Inferior parietal cortex (tissue), 1 donor: ENCODE results near the gene RNF5.
"Not testable (repeated sequence)": the region's sequence is repeated elsewhere in the genome, so short reads cannot be mapped to it uniquely, and the experiment has no call there.

Experiments used
- DNase-seq: peaks from one replicate; pipeline ENCODE4 v3.0.0-alpha.2; 2016; ENCODE audit errors: extremely low spot score

RNF5 gene

GRCh38 chr6:32204268-32204715 is 26.1 kb downstream of the RNF5 start:
- no peak for DNase-seq

DNA sequence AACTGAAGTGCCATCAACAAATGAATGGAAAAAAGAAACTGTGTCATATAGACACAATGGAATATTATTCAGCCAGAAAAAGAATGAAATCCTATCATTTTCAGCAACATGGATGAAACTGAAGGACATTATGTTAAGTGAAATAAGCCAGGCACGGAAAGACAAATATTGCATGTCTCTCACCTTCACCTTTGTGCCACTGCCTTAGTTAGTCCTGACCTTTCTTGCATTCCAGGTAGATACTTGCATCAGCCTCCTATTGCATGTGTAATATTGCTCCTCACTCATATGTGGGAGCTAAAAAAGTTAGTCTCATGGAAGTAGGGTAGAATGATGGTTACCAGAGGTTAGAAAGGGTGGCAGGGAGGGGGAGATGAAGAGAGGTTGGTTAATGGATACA is 30.8 kb downstream of the RNF5 start:
- DNase-seq: no peak

DNA sequence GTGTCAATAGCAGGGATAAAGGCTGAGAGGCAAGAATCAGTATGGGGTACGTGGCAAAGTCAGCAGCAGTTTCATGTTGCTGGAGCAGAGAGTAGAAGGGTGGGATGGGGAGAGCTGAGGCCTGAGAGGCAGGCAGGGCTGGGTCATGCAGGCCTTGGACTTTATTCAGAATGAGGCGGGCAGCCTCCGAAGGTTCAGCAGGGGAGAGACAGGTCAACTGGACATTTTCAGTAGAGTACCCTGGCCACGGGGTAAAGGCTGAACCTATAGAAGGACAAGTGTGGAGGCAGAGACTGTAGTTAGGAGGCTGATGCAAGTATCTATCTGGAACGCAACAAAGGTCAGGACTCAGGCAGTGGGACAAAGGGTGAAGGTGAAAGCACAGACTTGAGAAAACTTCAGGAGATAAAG is 32.0 kb downstream of the RNF5 start:
- DNase-seq: no peak

- DNase-seq: not testable (repeated sequence)
Observed at GRCh38 chr6:32211432-32211831, 33.2 kb downstream of the RNF5 start.

- no peak for DNase-seq
Observed at GRCh38 chr6:32212076-32212760, 34.0 kb downstream of the RNF5 start.

DNA sequence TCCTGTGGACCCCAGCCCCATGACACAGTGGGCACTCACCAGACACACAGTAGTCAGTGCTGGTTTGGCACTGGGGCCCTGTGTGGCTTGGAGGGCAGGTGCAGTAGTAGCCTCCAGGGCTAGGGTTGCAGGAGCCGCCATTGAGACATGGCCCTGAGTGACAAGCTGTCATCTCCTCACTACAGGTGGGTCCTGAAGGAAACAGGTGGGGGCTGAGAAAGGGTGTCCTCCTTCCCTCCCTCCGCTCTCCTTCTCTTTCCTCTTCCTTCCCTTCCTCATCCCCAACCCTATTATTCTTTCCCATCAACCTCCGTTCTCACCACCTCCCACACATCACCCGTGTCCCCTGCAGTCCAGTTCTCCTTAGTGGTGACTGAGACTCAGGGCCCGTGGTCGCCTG is 35.4 kb downstream of the RNF5 start:
- no peak for DNase-seq

DNA sequence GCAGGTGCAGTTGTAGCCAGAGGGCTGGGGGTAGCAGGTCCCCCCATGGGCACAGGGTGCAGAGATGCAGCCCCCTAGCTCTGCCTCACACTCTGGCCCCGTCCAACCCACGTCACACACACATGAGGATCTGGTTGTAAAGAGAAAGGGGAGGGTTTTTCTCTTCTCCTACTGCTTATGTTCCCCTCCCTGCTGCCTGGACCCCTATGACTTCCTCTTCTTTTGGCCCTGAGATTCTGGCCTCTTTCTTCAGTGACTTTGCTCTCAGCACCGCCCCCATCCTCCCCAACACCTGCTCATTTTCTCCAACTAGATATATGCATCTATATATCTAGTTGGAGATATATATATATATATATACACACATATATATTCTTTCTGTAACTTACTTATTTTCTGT is 35.9 kb downstream of the RNF5 start:
- DNase-seq: no peak

GRCh38 chr6:32215617-32216016 is 37.4 kb downstream of the RNF5 start:
- no peak for DNase-seq

GRCh38 chr6:32216285-32216684 is 38.1 kb downstream of the RNF5 start:
- no peak for DNase-seq

DNA sequence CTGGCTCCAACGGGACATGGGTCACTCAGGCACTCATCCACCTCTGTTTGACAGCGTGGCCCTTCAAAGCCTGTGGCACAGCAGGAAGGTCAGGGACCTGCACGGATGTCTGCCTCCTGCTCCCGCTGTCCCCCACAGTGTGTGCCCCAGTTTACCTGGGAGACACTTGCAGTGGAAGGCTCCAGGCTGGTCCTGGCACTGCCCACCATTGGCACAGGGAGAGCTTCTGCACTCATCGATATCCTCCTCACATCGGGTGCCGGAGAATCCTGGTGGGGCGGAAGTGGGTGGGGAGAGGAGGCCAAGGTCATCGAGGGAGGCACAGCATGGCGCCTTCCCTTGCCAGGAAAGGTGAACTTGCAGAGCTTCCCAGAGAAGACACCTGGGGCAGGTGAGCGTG is 38.8 kb downstream of the RNF5 start:
- no peak for DNase-seq

DNA sequence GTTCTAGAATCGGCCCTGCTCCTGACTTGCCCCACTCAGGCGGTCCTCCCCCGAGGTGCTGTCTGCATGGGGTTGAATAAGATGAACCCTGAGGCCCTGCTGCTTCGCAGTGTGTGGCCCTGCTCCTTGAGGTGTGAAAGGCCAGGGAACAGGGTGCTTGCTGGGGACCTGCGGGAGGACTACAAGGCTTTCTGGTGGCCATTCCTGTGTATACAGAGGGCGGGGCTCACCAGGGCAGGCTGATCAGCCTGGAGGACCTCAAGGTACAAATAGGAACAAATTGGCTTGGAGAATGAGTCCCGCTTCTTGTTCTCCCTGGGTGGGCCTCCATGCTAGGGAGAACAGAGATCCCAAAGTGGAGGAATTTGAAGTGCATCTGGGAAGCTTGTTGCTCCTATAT is 40.0 kb downstream of the RNF5 start:
- DNase-seq: no peak

- no peak for DNase-seq
Observed at GRCh38 chr6:32220021-32220420, 41.8 kb downstream of the RNF5 start.

- DNase-seq: no peak
Observed at GRCh38 chr6:32222333-32223230, 44.4 kb downstream of the RNF5 start.

DNA sequence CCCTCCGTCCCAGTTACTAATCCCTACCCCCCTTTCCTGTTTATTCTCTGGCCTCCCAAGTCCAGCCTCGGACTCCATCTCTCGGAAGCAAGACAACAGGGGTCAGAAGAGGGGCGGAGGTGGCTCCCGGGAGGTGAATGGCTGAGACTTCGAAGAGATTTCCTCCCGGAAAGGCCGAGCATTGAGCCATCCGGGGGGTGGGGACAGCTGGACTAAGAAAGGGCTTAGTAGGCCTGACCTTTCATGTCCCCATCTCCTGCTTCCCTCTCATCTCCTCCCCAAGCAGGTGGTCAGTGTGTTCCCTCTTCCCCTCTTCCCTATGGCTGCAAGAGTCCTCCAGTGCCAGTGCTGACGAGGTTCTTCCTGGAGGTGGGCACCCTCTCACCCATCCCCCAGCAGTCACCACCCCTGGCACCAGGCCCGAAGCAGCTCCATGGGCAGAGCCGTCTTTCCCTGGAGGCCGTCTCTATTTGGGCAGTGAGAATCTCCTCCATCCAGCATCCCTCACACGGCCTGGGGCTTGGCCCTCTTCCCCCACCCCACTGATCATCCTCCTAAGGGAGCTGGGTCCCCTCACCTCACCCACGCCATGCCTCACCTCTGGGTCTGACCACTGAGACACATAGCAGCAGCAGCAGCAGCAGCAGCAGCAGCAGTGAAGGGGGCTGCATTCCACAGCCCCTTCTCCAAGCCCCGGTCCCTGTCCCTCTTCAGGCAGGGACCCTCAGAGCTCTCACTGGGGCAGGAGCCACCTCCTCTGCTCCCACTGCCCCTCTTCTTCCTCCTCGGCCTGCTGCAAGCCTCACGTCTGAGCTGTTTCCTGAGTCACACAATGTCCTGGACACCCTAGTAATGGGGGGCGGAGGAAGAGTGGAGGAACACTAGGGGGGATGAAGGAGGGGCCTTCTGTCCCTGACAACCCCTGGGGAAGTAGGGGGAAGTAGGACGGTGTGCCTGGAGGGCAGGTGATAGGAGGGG is 45.3 kb downstream of the RNF5 start, which contains the start of gene NOTCH4:
Gene NOTCH4, minus strand, starts transcription at position 810 of the 978 bp plus-strand sequence. Its CDS starts 139 bp downstream, at position 671.
- no peak for DNase-seq

DNA sequence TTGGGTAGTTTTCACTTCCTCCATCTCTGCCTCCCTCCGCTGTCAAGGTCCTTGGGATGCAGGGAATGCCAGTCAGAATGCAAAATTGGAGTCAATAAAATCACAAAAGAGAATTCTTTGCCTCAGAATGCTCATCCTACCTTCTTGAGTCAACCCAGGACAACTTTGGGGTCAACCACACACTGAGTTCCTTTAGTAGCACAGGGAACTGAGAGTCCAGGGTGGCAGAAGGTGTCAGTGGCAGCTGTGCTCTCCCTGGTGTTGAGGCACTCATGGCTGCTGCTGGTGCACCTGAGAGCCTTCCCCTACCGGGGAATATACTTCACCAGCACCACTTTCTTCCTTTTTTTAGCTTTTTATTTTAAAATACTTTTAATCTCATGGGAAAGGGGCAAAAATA is 46.5 kb downstream of the RNF5 start:
- no peak for DNase-seq

- DNase-seq: no peak
Observed at GRCh38 chr6:32226434-32226833, 48.2 kb downstream of the RNF5 start.
